GM12878 (cell line): ENCODE results near the gene UCHL5. TPM values are rescaled to one million over a fixed set of nuclear protein-coding genes. Genes with fewer than 3 reads are reported as not detected.

Experiments used
- ATAC-seq: fragments of 200-7000 bp; cut with Tn5 transposase; 3 replicates; pipeline ENCODE4 v1.9.1; 2020; ENCODE audit warnings: mild to moderate bottlenecking, moderate library complexity
- BruUV-seq: library from RNA; stranded (reverse); fragments of 400-500 nt; replicated peaks from 2 replicates; lab custom pipeline; 2021; lab: Mats Ljungman, UMichigan
- CTCF ChIA-PET: fragments of 300-600 bp; sonication (Branson Sonifier 250); formaldehyde crosslinking; extraction: SDS; loops from one replicate; lab custom pipeline; 2021; ENCODE audit warnings: inconsistent platforms; lab: Yijun Ruan, JAX
- POLR2A ChIA-PET: fragments of 350-600 bp; formaldehyde crosslinking; extraction: SDS; loops from one replicate; lab custom pipeline; 2021; ENCODE audit warnings: inconsistent platforms; lab: Charles Lee
- RAD21 ChIA-PET: fragments of 300-600 bp; sonication (Branson Sonifier 250); formaldehyde crosslinking; loops from one replicate; lab custom pipeline; 2023; ENCODE audit warnings: antibody characterized with exemption; ENCODE audit not compliant: unreplicated experiment; lab: Charles Lee
- SMC1A ChIA-PET: fragments of 300-600 bp; sonication (Branson Sonifier 250); formaldehyde crosslinking; loops from one replicate; lab custom pipeline; 2023; ENCODE audit not compliant: unreplicated experiment, uncharacterized antibody; lab: Charles Lee
- DNase-seq: peaks from one replicate; pipeline ENCODE4 v3.0.0-alpha.2; 2011; ENCODE audit warnings: low read depth, low spot score
- FAIRE-seq: peaks from 3 replicates; lab custom pipeline; 2011; peaks lifted over from hg19 to GRCh38; lab: Jason Lieb, UNC
- H2AFZ ChIP-seq: 2 replicates; pipeline ENCODE4 v1.6.0; 2011; ENCODE audit warnings: low read depth, low read length, control low read depth; ENCODE audit not compliant: control insufficient read depth
- H3K27ac ChIP-seq: 2 replicates; pipeline ENCODE4 v1.5.1; 2011; ENCODE audit warnings: control low read depth; ENCODE audit not compliant: control insufficient read depth, insufficient read depth
- H3K27me3 ChIP-seq, 2 experiments: replicated peaks in 1 of 2; 2 replicates each; pipeline versions ENCODE4 v1.6.0 to v1.6.1; 2011; ENCODE audit warnings: low read length in 1 of 2; ENCODE audit not compliant: control insufficient read depth in 2 of 2, insufficient read depth in 2 of 2
- H3K36me3 ChIP-seq, 2 experiments: 2 replicates each; pipeline ENCODE4 v1.5.1; 2011; ENCODE audit warnings: low read length in 1 of 2; ENCODE audit not compliant: control insufficient read depth in 2 of 2, insufficient read depth in 2 of 2
- H3K4me1 ChIP-seq: 2 replicates; pipeline ENCODE4 v1.6.1; 2011; ENCODE audit warnings: mild to moderate bottlenecking, low read length, moderate library complexity, mixed read lengths; ENCODE audit not compliant: control insufficient read depth, insufficient read depth
- H3K4me2 ChIP-seq: 2 replicates; pipeline ENCODE4 v1.6.0; 2011; ENCODE audit warnings: control low read depth; ENCODE audit not compliant: control insufficient read depth, insufficient read depth
- H3K4me3 ChIP-seq: fragments of 200-600 bp; sonication (generic); 2 replicates; pipeline ENCODE4 v1.5.1; 2016
- H3K79me2 ChIP-seq: 2 replicates; pipeline ENCODE4 v1.6.0; 2011; ENCODE audit warnings: low read length; ENCODE audit not compliant: control insufficient read depth, insufficient read depth
- H3K9ac ChIP-seq: 2 replicates; pipeline ENCODE4 v1.8.0; 2011; ENCODE audit warnings: low read length, control low read depth, mixed read lengths; ENCODE audit not compliant: control insufficient read depth, insufficient read depth
- H3K9me3 ChIP-seq: replicated peaks from 3 replicates; pipeline ENCODE4 v1.5.1; 2011; ENCODE audit warnings: mild to moderate bottlenecking, low read length; ENCODE audit not compliant: control insufficient read depth, insufficient read depth
- H4K20me1 ChIP-seq: 2 replicates; pipeline ENCODE4 v1.6.0; 2011; ENCODE audit not compliant: control insufficient read depth, insufficient read depth
- ATF3 ChIP-seq: IDR thresholded peaks from 2 replicates; pipeline ENCODE4 v1.6.1; 2011; ENCODE audit warnings: low read depth, mild to moderate bottlenecking, low read length, moderate library complexity, borderline replicate concordance; ENCODE audit errors: extremely low read depth
- BHLHE40 ChIP-seq, 2 experiments: fragments of 450-650 bp in 1 of 2; IDR thresholded peaks; 2 replicates each; pipeline ENCODE4 v1.6.1; 2011 to 2017; ENCODE audit warnings: low read depth in 2 of 2, borderline replicate concordance in 1 of 2, improper control_type of control experiment in 1 of 2, low read length in 1 of 2, mild to moderate bottlenecking in 1 of 2
- BMI1 ChIP-seq: fragments of 450-650 bp; IDR thresholded peaks from 2 replicates; pipeline ENCODE4 v1.6.1; 2016; ENCODE audit warnings: mild to moderate bottlenecking, moderate library complexity, borderline replicate concordance
- DPF2 ChIP-seq: fragments of 450-650 bp; IDR thresholded peaks from 2 replicates; pipeline ENCODE4 v1.6.1; 2017; ENCODE audit warnings: mild to moderate bottlenecking
- E4F1 ChIP-seq: fragments of 450-650 bp; IDR thresholded peaks from 2 replicates; pipeline ENCODE4 v1.6.1; 2018; ENCODE audit warnings: borderline replicate concordance, mild to moderate bottlenecking; ENCODE audit not compliant: partially characterized antibody
- NBN ChIP-seq: fragments of 450-650 bp; IDR thresholded peaks from 2 replicates; pipeline ENCODE4 v1.6.1; 2016
- PAX8 ChIP-seq: fragments of 450-650 bp; IDR thresholded peaks from 2 replicates; pipeline ENCODE4 v1.6.1; 2017; ENCODE audit warnings: mild to moderate bottlenecking, moderate library complexity
- PML ChIP-seq: IDR thresholded peaks from 2 replicates; pipeline ENCODE4 v1.6.1; 2012; ENCODE audit warnings: low read length, inconsistent platforms
- SMAD1 ChIP-seq: fragments of 450-650 bp; IDR thresholded peaks from 2 replicates; pipeline ENCODE4 v1.6.1; 2018; ENCODE audit warnings: mild to moderate bottlenecking, low read depth; ENCODE audit not compliant: partially characterized antibody
- TARDBP ChIP-seq: IDR thresholded peaks from 2 replicates; pipeline ENCODE4 v1.6.1; 2016; ENCODE audit warnings: borderline replicate concordance
- WRNIP1 ChIP-seq: IDR thresholded peaks from 2 replicates; pipeline ENCODE4 v1.6.1; 2011; ENCODE audit warnings: low read depth, low read length, improper control_type of control experiment, borderline replicate concordance
- ZBED1 ChIP-seq: IDR thresholded peaks from 2 replicates; pipeline ENCODE4 v1.6.1; 2016; ENCODE audit warnings: borderline replicate concordance
- ZBTB11 ChIP-seq: fragments of 450-650 bp; formaldehyde crosslinking; IDR thresholded peaks from 2 replicates; pipeline ENCODE4 v1.5.0; 2022; ENCODE audit warnings: mild to moderate bottlenecking, missing genetic modification characterization
- WGBS: methylation state at CpG from one replicate; pipeline ENCODE4 v1.1.6; 2016; ENCODE audit warnings: low lambda C conversion rate; ENCODE audit not compliant: insufficient replicate concordance, insufficient coverage; ENCODE audit errors: missing lambda C conversion rate; 5-methylcytosine and 5-hydroxymethylcytosine counted together
- in situ Hi-C: fragments of 300-500 bp; cut with MboI; formaldehyde crosslinking; loops from 9 replicates; pipeline ENCODE4 v1.14.3; 2018; ENCODE audit warnings: mixed read lengths
- intact Hi-C: fragments of 100-400 bp; cut with micrococcal nuclease; formaldehyde crosslinking; loops from one replicate; pipeline ENCODE4 v1.14.2; 2022; ENCODE audit not compliant: unreplicated experiment
- polyA plus RNA-seq, 11 experiments: library from polyadenylated mRNA; depleted of rRNA in 4 of 11; unstranded in 6 of 11; stranded (reverse) in 5 of 11; fragments of >200 nt; fragmentation: Nextera tagmentation in 4 of 11; fragmentation: Illumina TruSeq in 1 of 11; extraction: Ambion mirVana in 4 of 11; extraction: Trizol in 1 of 11; gene quantifications; 1 replicate in 1 of 11; 2 replicates in 10 of 11; pipeline versions ENCODE4 v1.2.1 to v1.2.3, GENCODE V29; 2011 to 2016; ENCODE audit warnings: inconsistent platforms in 2 of 11, missing spikeins in 2 of 11, low read depth in 1 of 11
- total RNA-seq, 4 experiments: library from RNA; depleted of rRNA in 3 of 4; stranded (reverse); fragments of >200 nt in 3 of 4; fragmentation: Illumina TruSeq in 1 of 4; extraction: Trizol in 1 of 4; gene quantifications; 2 replicates each; pipeline versions ENCODE4 v1.2.1 to v1.2.3, GENCODE V29; 2013 to 2021

Gene UCHL5
- total and polyA plus RNA-seq, 10 of the 15 experiments (the other 5 are each of a cell fraction or from before 2014, with no cell fraction given): 30.1 to 179 (median 60.1) TPM

GRCh38 chr1:193094112-193094511 lies 35.0 kb upstream of the UCHL5 start:
- H3K27me3 ChIP-seq: no peaks in the 10 kb centered on the region
- FAIRE-seq: no peak
- no peak for ATAC-seq
- H3K36me3 ChIP-seq: peaks cover 0 to 4% of the 10 kb centered on the region in 2 experiments; a peak in 2 of 4 replicates
- H3K4me2 ChIP-seq: no peak overlapping the region
- SMC1A ChIA-PET: interaction anchor here (2.2 kb wide), 2 partner anchors 8 to 10 kb away, joined by 4 to 5 read pairs; no protein-coding TSS in a partner anchor
- H3K9me3 ChIP-seq: no peaks in the 10 kb centered on the region
- H3K4me3 ChIP-seq: no peak overlapping the region
- intact Hi-C loops: no loop called here
- no peak overlapping the region for H3K9ac ChIP-seq
- no peaks in the 10 kb centered on the region for H3K4me1 ChIP-seq
- RAD21 ChIA-PET: no interaction called here
- POLR2A ChIA-PET: interaction anchor here (1.2 kb wide), 1 partner anchor 35 kb away, joined by 5 read pairs; the partner anchor contains the start of genes RO60 and UCHL5
- H3K79me2 ChIP-seq: no peaks in the 10 kb centered on the region
- no peak for TF ChIP-seq ZBTB11
- TF ChIP-seq TARDBP: no peak
- no peak for TF ChIP-seq NBN
- TF ChIP-seq E4F1: no peak
- TF ChIP-seq BMI1: no peak
- no peak for TF ChIP-seq WRNIP1
- TF ChIP-seq ZBED1: no peak
- no peak for TF ChIP-seq BHLHE40 (IDR thresholded peaks at IDR 0.05; ENCODE audit: borderline replicate concordance in 1 of 2, low read depth in 2 of 2, low read length in 1 of 2)
- TF ChIP-seq PML: no peak
- no peak for TF ChIP-seq PAX8
- TF ChIP-seq ATF3: no peak
- TF ChIP-seq DPF2: no peak
- no peak for TF ChIP-seq SMAD1
- TF ChIP-seq, all 136 proteins: peak for 0
- CTCF ChIA-PET: interaction anchor here (1.0 to 1.3 kb wide), 3 partner anchors 11 to 109 kb away, joined by 3 to 5 read pairs (median 4); no protein-coding TSS in a partner anchor
- DNase-seq: no peak
- in situ Hi-C loops: no loop called here
- H2AFZ ChIP-seq: no peak overlapping the region
- BruUV-seq: no TSS peak
- H3K27ac ChIP-seq: no peak overlapping the region
- H4K20me1 ChIP-seq: no peaks in the 10 kb centered on the region
- 97% methylated on average over 11 of the region's 11 CpGs for WGBS
